PC-9 (cell line): ENCODE data around the gene HMCES. TPM values are rescaled to one million over a fixed set of nuclear protein-coding genes. Genes with fewer than 3 reads are reported as not detected.
A peak's percentile ranks its signal among the peaks of the same experiment; 100 is the strongest.

Experiments used
- BruUV-seq: library from RNA; stranded (reverse); fragments of 400-500 nt; replicated peaks from 2 replicates; lab custom pipeline; 2021; lab: Mats Ljungman, UMichigan
- CTCF ChIA-PET: fragments of 300-600 bp; sonication (Branson Sonifier 250); formaldehyde crosslinking; loops from one replicate; lab custom pipeline; 2022; ENCODE audit warnings: antibody characterized with exemption; lab: Charles Lee
- POLR2A ChIA-PET: fragments of 300-600 bp; sonication (Branson Sonifier 250); formaldehyde crosslinking; loops from one replicate; lab custom pipeline; 2022; ENCODE audit warnings: antibody characterized with exemption; ENCODE audit not compliant: unreplicated experiment; lab: Charles Lee
- DNase-seq, 2 experiments: peaks; one replicate each; pipeline versions ENCODE4 v3.0.0 to v3.0.0-alpha.2; 2015 to 2022; ENCODE audit warnings: mixed read lengths in 1 of 2
- H2AFZ ChIP-seq: fragments of 200-600 bp; sonication (generic); 2 replicates; pipeline ENCODE4 v1.8.1; 2017; ENCODE audit warnings: antibody characterized with exemption
- H3F3A ChIP-seq: fragments of 200-600 bp; sonication (generic); 2 replicates; pipeline ENCODE4 v1.8.1; 2017; ENCODE audit warnings: antibody characterized with exemption, mild to moderate bottlenecking, low read depth; ENCODE audit not compliant: insufficient read depth
- H3K27ac ChIP-seq: fragments of 200-600 bp; sonication (generic); 2 replicates; pipeline ENCODE4 v1.6.1; 2016; ENCODE audit warnings: mixed run types
- H3K27me3 ChIP-seq: fragments of 200-600 bp; sonication (generic); 2 replicates; pipeline ENCODE4 v1.6.1; 2016; ENCODE audit warnings: low read depth, mixed run types; ENCODE audit not compliant: insufficient read depth
- H3K36me3 ChIP-seq: fragments of 200-600 bp; sonication (generic); 2 replicates; pipeline ENCODE4 v1.6.1; 2016; ENCODE audit warnings: low read depth, mixed run types
- H3K4me1 ChIP-seq: fragments of 200-600 bp; sonication (generic); replicated peaks from 2 replicates; pipeline ENCODE4 v1.6.1; 2016; ENCODE audit warnings: mixed run types; ENCODE audit not compliant: insufficient read depth
- H3K4me2 ChIP-seq: fragments of 200-600 bp; sonication (generic); 2 replicates; pipeline ENCODE4 v1.6.1; 2017; ENCODE audit warnings: mixed run types
- H3K4me3 ChIP-seq: fragments of 200-600 bp; sonication (generic); 2 replicates; pipeline ENCODE4 v1.6.1; 2016; ENCODE audit warnings: mixed run types
- H3K79me2 ChIP-seq: fragments of 200-600 bp; sonication (generic); 2 replicates; pipeline ENCODE4 v1.6.1; 2017; ENCODE audit warnings: low read depth, mixed run types
- H3K9me2 ChIP-seq: fragments of 200-600 bp; sonication (generic); 2 replicates; pipeline ENCODE4 v1.8.1; 2017; ENCODE audit warnings: mild to moderate bottlenecking; ENCODE audit not compliant: insufficient read depth
- H3K9me3 ChIP-seq: fragments of 200-600 bp; sonication (generic); 2 replicates; pipeline ENCODE4 v1.8.1; 2016; ENCODE audit warnings: low read depth; ENCODE audit not compliant: insufficient read depth
- H4K20me1 ChIP-seq: fragments of 200-600 bp; sonication (generic); 2 replicates; pipeline ENCODE4 v1.8.1; 2017; ENCODE audit not compliant: insufficient read depth
- EZH2 ChIP-seq: fragments of 200-600 bp; sonication (generic); IDR thresholded peaks from 2 replicates; pipeline ENCODE4 v1.8.0; 2017; ENCODE audit warnings: antibody characterized with exemption, low read depth
- intact Hi-C: fragments of 100-400 bp; cut with micrococcal nuclease; formaldehyde crosslinking; loops from one replicate; pipeline ENCODE4 v1.10.0; 2022; ENCODE audit not compliant: unreplicated experiment
- total RNA-seq: library from RNA; stranded (reverse); gene quantifications from 2 replicates; pipeline ENCODE4 v1.2.3, GENCODE V29; 2021
- TF ChIP-seq, protein P1 (sequence below): fragments of 200-600 bp; sonication (generic); conservative IDR thresholded peaks from 2 replicates; pipeline ENCODE4 v1.6.1; 2017; ENCODE audit warnings: mixed run types, antibody characterized with exemption, mild to moderate bottlenecking, moderate library complexity

The HMCES gene
- total RNA-seq, 1 experiment from 2014 or later, result 60.9 TPM

GRCh38 chr3:129234441-129234840, 44.2 kb upstream of the HMCES start:
- Histone ChIP-seq H4K20me1 (no peaks in the 10 kb centered on the region), H3K4me2 (no peak overlapping the region), H2AFZ (no peak overlapping the region), H3K79me2 (no peaks in the 10 kb centered on the region), H3K36me3 (no peaks in the 10 kb centered on the region), H3K4me3 (no peak overlapping the region), H3K27ac (no peak overlapping the region), H3F3A (peaks cover 31% of the 10 kb centered on the region), H3K27me3 (no peaks in the 10 kb centered on the region), H3K9me2 (no peaks in the 10 kb centered on the region), H3K9me3 (no peaks in the 10 kb centered on the region), H3K4me1 (peaks cover 41% of the 10 kb centered on the region)
- TF ChIP-seq, protein P1, sequence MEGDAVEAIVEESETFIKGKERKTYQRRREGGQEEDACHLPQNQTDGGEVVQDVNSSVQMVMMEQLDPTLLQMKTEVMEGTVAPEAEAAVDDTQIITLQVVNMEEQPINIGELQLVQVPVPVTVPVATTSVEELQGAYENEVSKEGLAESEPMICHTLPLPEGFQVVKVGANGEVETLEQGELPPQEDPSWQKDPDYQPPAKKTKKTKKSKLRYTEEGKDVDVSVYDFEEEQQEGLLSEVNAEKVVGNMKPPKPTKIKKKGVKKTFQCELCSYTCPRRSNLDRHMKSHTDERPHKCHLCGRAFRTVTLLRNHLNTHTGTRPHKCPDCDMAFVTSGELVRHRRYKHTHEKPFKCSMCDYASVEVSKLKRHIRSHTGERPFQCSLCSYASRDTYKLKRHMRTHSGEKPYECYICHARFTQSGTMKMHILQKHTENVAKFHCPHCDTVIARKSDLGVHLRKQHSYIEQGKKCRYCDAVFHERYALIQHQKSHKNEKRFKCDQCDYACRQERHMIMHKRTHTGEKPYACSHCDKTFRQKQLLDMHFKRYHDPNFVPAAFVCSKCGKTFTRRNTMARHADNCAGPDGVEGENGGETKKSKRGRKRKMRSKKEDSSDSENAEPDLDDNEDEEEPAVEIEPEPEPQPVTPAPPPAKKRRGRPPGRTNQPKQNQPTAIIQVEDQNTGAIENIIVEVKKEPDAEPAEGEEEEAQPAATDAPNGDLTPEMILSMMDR, result no peak
- no peak for TF ChIP-seq EZH2
- DNase-seq, result no peak
- no TSS peak for BruUV-seq
- CTCF ChIA-PET, result no interaction called here
- intact Hi-C loops, result no loop called here
- POLR2A ChIA-PET, result no interaction called here

GRCh38 chr3:129235344-129235917, 43.2 kb upstream of the HMCES start:
- no TSS peak for BruUV-seq
- Histone ChIP-seq H3K79me2 (no peaks in the 10 kb centered on the region), H3K9me2 (no peaks in the 10 kb centered on the region), H3K4me3 (no peak overlapping the region), H3K4me2 (no peak overlapping the region), H2AFZ (no peak overlapping the region), H3F3A (peaks cover 22% of the 10 kb centered on the region), H3K9me3 (no peaks in the 10 kb centered on the region), H3K27me3 (no peaks in the 10 kb centered on the region), H3K36me3 (no peaks in the 10 kb centered on the region), H4K20me1 (no peaks in the 10 kb centered on the region), H3K4me1 (peaks cover 41% of the 10 kb centered on the region), H3K27ac (no peak overlapping the region)
- ChIA-PET CTCF (interaction anchor here (0.6 kb wide), 1 partner anchor 28 kb away, joined by 4 read pairs; no protein-coding TSS in a partner anchor), POLR2A (interaction anchor here (0.7 kb wide), 1 partner anchor 11 kb away, joined by 5 read pairs; no protein-coding TSS in a partner anchor)
- no peak for DNase-seq
- TF ChIP-seq, protein P1, result no peak
- TF ChIP-seq EZH2, result no peak
- intact Hi-C loops, result no loop called here

- no peak overlapping the region for H2AFZ ChIP-seq
- no peaks in the 10 kb centered on the region for H4K20me1 ChIP-seq
- peak overlapping the region; percentile 54 for H3K4me2 ChIP-seq
- H3K27me3 ChIP-seq, result no peaks in the 10 kb centered on the region
- peaks cover 27% of the 10 kb centered on the region for H3K4me1 ChIP-seq
- TF ChIP-seq, protein P1, result no peak
- no peak for TF ChIP-seq EZH2
- H3K36me3 ChIP-seq, result no peaks in the 10 kb centered on the region
- CTCF ChIA-PET, result interaction anchor here (0.6 kb wide), 2 partner anchors 185 to 245 kb away, joined by 3 read pairs; partner anchors contain the start of gene CFAP92
- H3K79me2 ChIP-seq, result no peaks in the 10 kb centered on the region
- DNase-seq, result peak; percentile 47 to 79
- no peaks in the 10 kb centered on the region for H3K9me2 ChIP-seq
- no TSS peak for BruUV-seq
- H3K9me3 ChIP-seq, result no peaks in the 10 kb centered on the region
- intact Hi-C loops, result no loop called here
- H3K27ac ChIP-seq, result peak overlapping the region; percentile 63
- no peak overlapping the region for H3K4me3 ChIP-seq
- peaks cover 15% of the 10 kb centered on the region for H3F3A ChIP-seq
- POLR2A ChIA-PET, result interaction anchor here (0.6 to 1.3 kb wide), 7 partner anchors 8 to 399 kb away, joined by 3 to 8 read pairs (median 3); partner anchors contain the start of gene COPG1
These were observed 39.5 kb upstream of the HMCES start for GRCh38 chr3:129238945-129239705.
